Thyroid gland (tissue), 4 donors: Measurements from ENCODE around the gene ZC3H15.

Experiments used
- CTCF ChIP-seq, 6 experiments: fragments of 200-600 bp in 3 of 6; fragments of 450-650 bp in 3 of 6; sonication (generic) in 3 of 6; IDR thresholded peaks; one replicate each; pipeline ENCODE4 v1.5.1; 2016 to 2019; ENCODE audit warnings: antibody characterized with exemption in 6 of 6, mild to moderate bottlenecking in 2 of 6, inconsistent platforms in 1 of 6, moderate library complexity in 1 of 6
- POLR2A ChIP-seq, 2 donors: fragments of 450-650 bp; IDR thresholded peaks; one replicate each; pipeline ENCODE4 v1.6.1; 2017; ENCODE audit warnings: antibody characterized with exemption in 2 of 2, mild to moderate bottlenecking in 2 of 2, moderate library complexity in 1 of 2

GRCh38 chr2:186503827-186504606, 18.0 kb downstream of the ZC3H15 start:
- TF ChIP-seq POLR2A (IDR thresholded peaks at IDR 0.05) (no peak), CTCF (IDR thresholded peaks at IDR 0.05) (peak in 5 of 6 experiments; percentile 18 to 84 (median 66))
